Measurements from ENCODE around the gene ASGR1. TPM values are rescaled to one million over a fixed set of nuclear protein-coding genes. Genes with fewer than 3 reads are reported as not detected.

The ASGR1 gene
- total RNA-seq, 4 donors from 2014 or later: 0.81 to 1.8 TPM; not detected in 2

MicroRNA genes within 50 kb of the gene (microRNA counts, 767-probe panel; counts per million panel counts)
- microRNA hsa-miR-324-3p (356 to 448 counts per million in 2 donors), microRNA hsa-miR-324-5p (356 to 448 counts per million in 2 donors)

Small RNA genes lying within 50 kb of the gene (microRNA-seq; reads per million reads assigned to microRNA genes)
- gene MIR324 (ENCODE audit: borderline replicate concordance in 2 of 2): 318 to 364 reads per million in 2 donors

Other genes starting within 250 kb of the ASGR1 start
- not detected for gene ALOX12, start 183.3 kb downstream of the ASGR1 start, total RNA-seq
- 100 to 1,000 TPM; 181 to 201 (median 190) TPM for gene RNASEK, start 166.7 kb downstream of the ASGR1 start, total RNA-seq
- 1 to 10 TPM; 1.2 to 3.9 (median 2.1) TPM for gene BCL6B, start 156.3 kb downstream of the ASGR1 start, total RNA-seq
- gene SLC16A13, start 143.4 kb downstream of the ASGR1 start, total RNA-seq: under 1 TPM in 2 of 4 donors, not detected in 2; 0.36 to 0.49 TPM
- under 1 TPM in 2 of 4 donors, not detected in 2; 0.31 to 0.78 TPM for gene SLC16A11, start 135.3 kb downstream of the ASGR1 start, total RNA-seq
- gene CLEC10A, start 99.1 kb downstream of the ASGR1 start, total RNA-seq: 1 to 10 TPM in 3 of 4 donors, not detected in 1; 1.3 to 2.8 (median 2.3) TPM
- 1 to 10 TPM in 2 of 4 donors, not detected in 2; 1.6 to 2.2 TPM for gene ASGR2, start 64.5 kb downstream of the ASGR1 start, total RNA-seq
- gene DLG4, start 40.5 kb upstream of the ASGR1 start, total RNA-seq: 1 to 10 TPM; 3.5 to 6.7 (median 5.3) TPM
- 1,000 to 10,000 TPM in 3 of 4 donors, 100 to 1,000 TPM in 1; 771 to 1,217 (median 1,086) TPM for gene ACADVL, start 40.6 kb upstream of the ASGR1 start, total RNA-seq
- gene DVL2, start 55.1 kb upstream of the ASGR1 start, total RNA-seq: 10 to 100 TPM; 15.5 to 22.6 (median 20.5) TPM
- 10 to 100 TPM; 16.9 to 31.8 (median 24.1) TPM for gene PHF23, start 60.1 kb upstream of the ASGR1 start, total RNA-seq
- 100 to 1,000 TPM; 207 to 626 (median 258) TPM for gene GABARAP, start 63.1 kb upstream of the ASGR1 start, total RNA-seq
- gene CTDNEP1, start 72.4 kb upstream of the ASGR1 start, total RNA-seq: 100 to 1,000 TPM in 3 of 4 donors, 10 to 100 TPM in 1; 71.5 to 150 (median 111) TPM
- gene ELP5, start 72.8 kb upstream of the ASGR1 start, total RNA-seq: 10 to 100 TPM; 13.3 to 52.7 (median 26.7) TPM
- gene CLDN7, start 83.1 kb upstream of the ASGR1 start, total RNA-seq: 1 to 10 TPM in 1 of 4 donors, under 1 TPM in 1, not detected in 2; 0.46 to 5.1 TPM
- gene SLC2A4, start 102.3 kb upstream of the ASGR1 start, total RNA-seq: 100 to 1,000 TPM; 148 to 310 (median 227) TPM
- gene YBX2, start 115.3 kb upstream of the ASGR1 start, total RNA-seq: 1 to 10 TPM in 1 of 4 donors, under 1 TPM in 2, not detected in 1; 0.42 to 2.2 (median 0.46) TPM
- 100 to 1,000 TPM; 115 to 384 (median 273) TPM for gene EIF5A, start 128.3 kb upstream of the ASGR1 start, total RNA-seq
- 100 to 1,000 TPM; 135 to 240 (median 169) TPM for gene GPS2, start 136.0 kb upstream of the ASGR1 start, total RNA-seq
- gene NEURL4, start 150.0 kb upstream of the ASGR1 start, total RNA-seq: 10 to 100 TPM; 21.8 to 26.7 (median 23.5) TPM
- 10 to 100 TPM in 1 of 4 donors, 1 to 10 TPM in 1, under 1 TPM in 2; 0.22 to 16.3 (median 1.7) TPM for gene ACAP1, start 157.2 kb upstream of the ASGR1 start, total RNA-seq
- 1 to 10 TPM; 3.6 to 7.0 (median 4.6) TPM for gene KCTD11, start 172.8 kb upstream of the ASGR1 start, total RNA-seq
- not detected for gene TMEM95, start 175.8 kb upstream of the ASGR1 start, total RNA-seq
- 1 to 10 TPM in 1 of 4 donors, under 1 TPM in 1, not detected in 2; 0.13 to 2.2 TPM for gene TNK1, start 201.7 kb upstream of the ASGR1 start, total RNA-seq
- gene PLSCR3, start 215.2 kb upstream of the ASGR1 start, total RNA-seq: 10 to 100 TPM in 3 of 4 donors, 1 to 10 TPM in 1; 8.9 to 20.3 (median 14.4) TPM
- gene TMEM256, start 224.7 kb upstream of the ASGR1 start, total RNA-seq: 10 to 100 TPM; 28.9 to 65.6 (median 50.2) TPM
- 1 to 10 TPM; 4.2 to 6.6 (median 4.4) TPM for gene NLGN2, start 228.5 kb upstream of the ASGR1 start, total RNA-seq
- gene SPEM1, start 241.0 kb upstream of the ASGR1 start, total RNA-seq: not detected
- not detected for gene SPEM2, start 246.2 kb upstream of the ASGR1 start, total RNA-seq
- gene SPEM3, start 249.5 kb upstream of the ASGR1 start, total RNA-seq: not detected

All from gastrocnemius medialis (tissue), 4 donors.